HCT116 (cell line): ENCODE results near the gene DENND2A. TPM values are rescaled to one million over a fixed set of nuclear protein-coding genes. Genes with fewer than 3 reads are reported as not detected.

Experiments used
- ATAC-seq: fragments of 200-7000 bp; cut with Tn5 transposase; 2 replicates; pipeline ENCODE4 v1.9.1; 2020; ENCODE audit warnings: mild to moderate bottlenecking, moderate library complexity
- BruUV-seq: library from RNA; stranded (reverse); fragments of 400-500 nt; replicated peaks from 2 replicates; lab custom pipeline; 2021; lab: Mats Ljungman, UMichigan
- CTCF ChIA-PET: fragments of 300-600 bp; sonication (Branson Sonifier 250); formaldehyde crosslinking; loops from one replicate; lab custom pipeline; 2021; ENCODE audit warnings: antibody characterized with exemption; lab: Charles Lee
- POLR2A ChIA-PET: fragments of 300-600, 350-600 bp; sonication (Branson Sonifier 250); formaldehyde crosslinking; loops from one replicate; lab custom pipeline; 2021; ENCODE audit warnings: antibody characterized with exemption; lab: Charles Lee
- RAD21 ChIA-PET, 2 experiments: fragments of 300-600 bp; sonication (Branson Sonifier 250); formaldehyde crosslinking; loops; one replicate each; lab custom pipeline; 2023; ENCODE audit warnings: low total read pairs in 2 of 2; ENCODE audit not compliant: uncharacterized antibody in 2 of 2, unreplicated experiment in 2 of 2, low non-redundant PET in 1 of 2; lab: Charles Lee
- DNase-seq: peaks from one replicate; pipeline ENCODE4 v3.0.0-alpha.2; 2010; ENCODE audit warnings: low read depth, low spot score
- H2AFZ ChIP-seq: fragments of 200-600 bp; shearing (Covaris generic), sonication (generic); 2 replicates; pipeline ENCODE4 v1.6.1; 2017; ENCODE audit warnings: low read depth, mixed run types, mixed read lengths, antibody characterized with exemption, low read length; ENCODE audit not compliant: poor library complexity, severe bottlenecking
- H3K27ac ChIP-seq: 2 replicates; pipeline ENCODE4 v1.5.1; 2012; ENCODE audit warnings: low read depth, low read length
- H3K27me3 ChIP-seq: fragments of 200-600 bp; sonication (generic); 2 replicates; pipeline ENCODE4 v1.6.1; 2016; ENCODE audit warnings: mixed run types, low read length, mixed read lengths; ENCODE audit not compliant: insufficient read depth
- H3K36me3 ChIP-seq, 2 experiments: fragments of 200-500 bp in 1 of 2; fragments of 200-600 bp in 1 of 2; sonication (Bioruptor generic) in 1 of 2; sonication (generic) in 1 of 2; 2 replicates each; pipeline versions ENCODE4 v1.5.1 to v1.6.1; 2014 to 2016; ENCODE audit warnings: low read length in 2 of 2, inconsistent platforms in 1 of 2, mixed read lengths in 1 of 2, mixed run types in 1 of 2; ENCODE audit not compliant: insufficient read depth in 2 of 2, control insufficient read depth in 1 of 2
- H3K4me1 ChIP-seq, 2 experiments: fragments of 200-600 bp in 1 of 2; sonication (generic) in 1 of 2; 2 replicates each; pipeline versions ENCODE4 v1.5.1 to v1.6.1; 2012 to 2017; ENCODE audit warnings: low read length in 2 of 2, inconsistent platforms in 1 of 2, mild to moderate bottlenecking in 1 of 2, mixed read lengths in 1 of 2, mixed run types in 1 of 2, moderate library complexity in 1 of 2; ENCODE audit not compliant: insufficient read depth in 2 of 2, control insufficient read depth in 1 of 2
- H3K4me2 ChIP-seq: fragments of 200-600 bp; sonication (generic); 2 replicates; pipeline ENCODE4 v1.6.1; 2017; ENCODE audit warnings: mixed run types, low read length, mixed read lengths
- H3K4me3 ChIP-seq, 2 experiments: fragments of 200-600 bp in 1 of 2; sonication (generic) in 1 of 2; replicated peaks in 1 of 2; 2 replicates each; pipeline ENCODE4 v1.5.1; 2011 to 2016; ENCODE audit warnings: low read length in 2 of 2, control low read depth in 1 of 2, low read depth in 1 of 2, mild to moderate bottlenecking in 1 of 2, mixed read lengths in 1 of 2, mixed run types in 1 of 2
- H3K79me2 ChIP-seq: fragments of 200-600 bp; sonication (generic); 2 replicates; pipeline ENCODE4 v1.6.1; 2017; ENCODE audit warnings: mild to moderate bottlenecking, mixed run types, low read length, moderate library complexity, mixed read lengths; ENCODE audit not compliant: insufficient read depth
- H3K9ac ChIP-seq: fragments of 200-600 bp; sonication (generic); 2 replicates; pipeline ENCODE4 v1.6.1; 2016; ENCODE audit warnings: low read length, mixed read lengths
- H3K9me2 ChIP-seq: fragments of 200-600 bp; sonication (generic), shearing (Covaris generic); 2 replicates; pipeline ENCODE4 v1.6.1; 2017; ENCODE audit warnings: mixed run types, mild to moderate bottlenecking, moderate library complexity; ENCODE audit not compliant: insufficient read depth
- H3K9me3 ChIP-seq, 2 experiments: fragments of 200-500 bp in 1 of 2; fragments of 200-600 bp in 1 of 2; sonication (Bioruptor generic) in 1 of 2; sonication (generic) in 1 of 2; 2 replicates each; pipeline ENCODE4 v1.6.1; 2014 to 2017; ENCODE audit warnings: low read length in 2 of 2, mixed read lengths in 2 of 2, inconsistent platforms in 1 of 2, low read depth in 1 of 2, mild to moderate bottlenecking in 1 of 2, mixed run types in 1 of 2, moderate library complexity in 1 of 2; ENCODE audit not compliant: control insufficient read depth in 1 of 2, insufficient read depth in 1 of 2
- H4K20me1 ChIP-seq: fragments of 200-600 bp; sonication (generic), shearing (Covaris generic); 2 replicates; pipeline ENCODE4 v1.6.1; 2017; ENCODE audit warnings: mixed run types, mild to moderate bottlenecking, moderate library complexity; ENCODE audit not compliant: insufficient read depth
- ATF3 ChIP-seq: IDR thresholded peaks from 2 replicates; pipeline ENCODE4 v1.6.1; 2012
- CBX3 ChIP-seq: IDR thresholded peaks from 2 replicates; pipeline ENCODE4 v1.6.1; 2012; ENCODE audit warnings: low read depth
- EGR1 ChIP-seq: IDR thresholded peaks from 2 replicates; pipeline ENCODE4 v1.6.1; 2012; ENCODE audit warnings: low read depth
- ELF1 ChIP-seq: IDR thresholded peaks from 2 replicates; pipeline ENCODE4 v1.6.1; 2012; ENCODE audit warnings: low read depth, borderline replicate concordance
- EZH2phosphoT487 ChIP-seq: fragments of 200-600 bp; IDR thresholded peaks from 2 replicates; pipeline ENCODE4 v1.6.1; 2018; ENCODE audit warnings: antibody characterized with exemption, borderline replicate concordance
- FOSL1 ChIP-seq: IDR thresholded peaks from 2 replicates; pipeline ENCODE4 v1.6.1; 2012; ENCODE audit warnings: low read depth
- JUND ChIP-seq: IDR thresholded peaks from 2 replicates; pipeline ENCODE4 v1.6.1; 2012
- MAX ChIP-seq: IDR thresholded peaks from 2 replicates; pipeline ENCODE4 v1.6.1; 2012
- POLR2AphosphoS5 ChIP-seq: IDR thresholded peaks from 2 replicates; pipeline ENCODE4 v1.6.1; 2011; ENCODE audit warnings: mild to moderate bottlenecking, low read depth, low read length, moderate library complexity
- REST ChIP-seq: IDR thresholded peaks from 2 replicates; pipeline ENCODE4 v1.6.1; 2012; ENCODE audit warnings: low read depth
- SIN3A ChIP-seq: IDR thresholded peaks from 2 replicates; pipeline ENCODE4 v1.6.1; 2012; ENCODE audit warnings: low read depth
- SP1 ChIP-seq: IDR thresholded peaks from 2 replicates; pipeline ENCODE4 v1.6.1; 2012; ENCODE audit warnings: low read depth
- YY1 ChIP-seq: IDR thresholded peaks from 2 replicates; pipeline ENCODE4 v1.6.1; 2011; ENCODE audit warnings: low read length, low read depth, moderate library complexity, mild to moderate bottlenecking; ENCODE audit not compliant: insufficient replicate concordance; ENCODE audit errors: extremely low read depth
- ZBTB33 ChIP-seq: IDR thresholded peaks from 2 replicates; pipeline ENCODE4 v1.6.1; 2011; ENCODE audit warnings: mild to moderate bottlenecking, low read length, moderate library complexity; ENCODE audit not compliant: insufficient replicate concordance; ENCODE audit errors: extremely low read depth
- ZFX ChIP-seq: fragments of 450-650 bp; IDR thresholded peaks from 2 replicates; pipeline ENCODE4 v1.6.1; 2017
- intact Hi-C: fragments of 100-400 bp; cut with micrococcal nuclease; formaldehyde crosslinking; loops from 2 replicates; pipeline ENCODE4 v1.10.0; 2022
- total RNA-seq: library from RNA; stranded (reverse); gene quantifications from one replicate; pipeline ENCODE4 v1.2.1, GENCODE V29; 2021; ENCODE audit not compliant: unreplicated experiment

DENND2A gene
- total RNA-seq, 1 experiment from 2014 or later, result 0.12 TPM

- RAD21 ChIA-PET, result no interaction called here
- Histone ChIP-seq H3K4me1 (no peaks in the 10 kb centered on the region), H2AFZ (no peak overlapping the region), H3K27ac (no peak overlapping the region), H4K20me1 (no peaks in the 10 kb centered on the region), H3K27me3 (no peaks in the 10 kb centered on the region), H3K9me3 (no peaks in the 10 kb centered on the region), H3K36me3 (no peaks in the 10 kb centered on the region), H3K4me2 (no peak overlapping the region), H3K79me2 (no peaks in the 10 kb centered on the region), H3K9ac (no peak overlapping the region), H3K9me2 (no peaks in the 10 kb centered on the region), H3K4me3 (no peak overlapping the region)
- DNase-seq (no peak), ATAC-seq (no peak)
- TF ChIP-seq JUND, result no peak
- no peak for TF ChIP-seq ZBTB33
- TF ChIP-seq POLR2AphosphoS5, result no peak
- no peak for TF ChIP-seq CBX3
- no peak for TF ChIP-seq EGR1
- TF ChIP-seq MAX, result no peak
- TF ChIP-seq SIN3A, result no peak
- TF ChIP-seq REST, result no peak
- no peak for TF ChIP-seq FOSL1
- no peak for TF ChIP-seq SP1
- no peak for TF ChIP-seq EZH2phosphoT487
- TF ChIP-seq YY1, result no peak
- TF ChIP-seq ELF1, result no peak
- TF ChIP-seq ATF3, result no peak
- no peak for TF ChIP-seq ZFX
- POLR2A ChIA-PET, result interaction anchor here (1.0 kb wide), 1 partner anchor 9 kb away, joined by 3 read pairs; no protein-coding TSS in a partner anchor
- intact Hi-C loops, result no loop called here
- CTCF ChIA-PET, result no interaction called here
- BruUV-seq, result no TSS peak
These were observed 88.4 kb downstream of the DENND2A start for GRCh38 chr7:140552240-140552679.
